ENCODE results near the gene KIF5A. TPM values are rescaled to one million over a fixed set of nuclear protein-coding genes. Genes with fewer than 3 reads are reported as not detected.

KIF5A gene
- total and polyA plus RNA-seq, 2 of the 13 experiments (the other 11 are each of a cell fraction or from before 2014, with no cell fraction given): 1.6 to 11.9 TPM

DNA sequence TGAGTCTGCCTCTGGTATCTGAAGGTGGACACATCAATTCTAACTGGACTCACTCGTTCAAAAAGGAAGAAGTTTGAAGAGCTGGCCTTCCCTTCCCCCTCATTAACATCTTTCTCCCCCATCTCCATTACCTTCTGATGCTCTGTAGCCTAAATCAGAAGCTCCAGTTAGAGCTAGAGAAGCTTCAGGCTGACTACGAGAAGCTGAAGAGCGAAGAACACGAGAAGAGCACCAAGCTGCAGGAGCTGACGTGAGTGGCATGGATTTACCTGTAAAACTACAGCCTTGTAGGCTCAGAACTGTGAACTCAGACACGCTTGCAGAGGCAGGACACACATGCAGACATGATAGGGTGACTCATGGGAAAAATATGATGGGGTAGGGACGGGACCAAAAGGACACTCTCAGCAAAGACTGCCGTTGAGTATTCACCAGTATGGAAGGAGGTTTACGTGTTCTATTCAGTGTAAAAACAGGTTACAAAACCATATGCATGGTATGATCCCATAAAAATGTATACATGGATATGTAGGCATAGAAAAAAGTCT, 26.8 kb downstream of the KIF5A start (continued):
- TF ChIP-seq ZBTB25 (CRISPR knock-in tag; IDR thresholded peaks at IDR 0.05) (no peak), SIX1 (CRISPR knock-in tag; IDR thresholded peaks at IDR 0.05; ENCODE audit: borderline replicate concordance) (no peak), HDAC6 (IDR thresholded peaks at IDR 0.05; ENCODE audit: low read depth, low read length) (no peak), FOXC1 (CRISPR knock-in tag; IDR thresholded peaks at IDR 0.05; ENCODE audit: borderline replicate concordance) (no peak), REPIN1 (CRISPR knock-in tag; IDR thresholded peaks at IDR 0.05; ENCODE audit: borderline replicate concordance, low read depth) (no peak), GATA4 (IDR thresholded peaks at IDR 0.05; ENCODE audit: borderline replicate concordance, low read depth) (no peak), HES4 (CRISPR knock-in tag; IDR thresholded peaks at IDR 0.05; ENCODE audit: borderline replicate concordance) (no peak), ZNF317 (CRISPR knock-in tag; IDR thresholded peaks at IDR 0.05) (0 out of 2 replicates have a peak, but pooled peaks have one; percentile 9), ZNF451 (CRISPR knock-in tag; IDR thresholded peaks at IDR 0.05) (no peak), ZNF256 (CRISPR knock-in tag; conservative IDR thresholded peaks at IDR 0.05) (no peak), SMYD3 (CRISPR knock-in tag; IDR thresholded peaks at IDR 0.05) (no peak), ZSCAN29 (CRISPR knock-in tag; conservative IDR thresholded peaks at IDR 0.05) (no peak), HMGA1 (CRISPR knock-in tag; conservative IDR thresholded peaks at IDR 0.05) (no peak), MLX (CRISPR knock-in tag; IDR thresholded peaks at IDR 0.05) (no peak), ZBTB21 (CRISPR knock-in tag; IDR thresholded peaks at IDR 0.05) (no peak), ZNF562 (CRISPR knock-in tag; IDR thresholded peaks at IDR 0.05; ENCODE audit: borderline replicate concordance) (no peak)
- TF ChIP-seq, protein P1, sequence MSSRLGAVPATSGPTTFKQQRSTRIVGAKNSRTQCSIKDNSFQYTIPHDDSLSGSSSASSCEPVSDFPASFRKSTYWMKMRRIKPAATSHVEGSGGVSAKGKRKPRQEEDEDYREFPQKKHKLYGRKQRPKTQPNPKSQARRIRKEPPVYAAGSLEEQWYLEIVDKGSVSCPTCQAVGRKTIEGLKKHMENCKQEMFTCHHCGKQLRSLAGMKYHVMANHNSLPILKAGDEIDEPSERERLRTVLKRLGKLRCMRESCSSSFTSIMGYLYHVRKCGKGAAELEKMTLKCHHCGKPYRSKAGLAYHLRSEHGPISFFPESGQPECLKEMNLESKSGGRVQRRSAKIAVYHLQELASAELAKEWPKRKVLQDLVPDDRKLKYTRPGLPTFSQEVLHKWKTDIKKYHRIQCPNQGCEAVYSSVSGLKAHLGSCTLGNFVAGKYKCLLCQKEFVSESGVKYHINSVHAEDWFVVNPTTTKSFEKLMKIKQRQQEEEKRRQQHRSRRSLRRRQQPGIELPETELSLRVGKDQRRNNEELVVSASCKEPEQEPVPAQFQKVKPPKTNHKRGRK (CRISPR knock-in tag; IDR thresholded peaks at IDR 0.05): no peak
- TF ChIP-seq, protein P2, sequence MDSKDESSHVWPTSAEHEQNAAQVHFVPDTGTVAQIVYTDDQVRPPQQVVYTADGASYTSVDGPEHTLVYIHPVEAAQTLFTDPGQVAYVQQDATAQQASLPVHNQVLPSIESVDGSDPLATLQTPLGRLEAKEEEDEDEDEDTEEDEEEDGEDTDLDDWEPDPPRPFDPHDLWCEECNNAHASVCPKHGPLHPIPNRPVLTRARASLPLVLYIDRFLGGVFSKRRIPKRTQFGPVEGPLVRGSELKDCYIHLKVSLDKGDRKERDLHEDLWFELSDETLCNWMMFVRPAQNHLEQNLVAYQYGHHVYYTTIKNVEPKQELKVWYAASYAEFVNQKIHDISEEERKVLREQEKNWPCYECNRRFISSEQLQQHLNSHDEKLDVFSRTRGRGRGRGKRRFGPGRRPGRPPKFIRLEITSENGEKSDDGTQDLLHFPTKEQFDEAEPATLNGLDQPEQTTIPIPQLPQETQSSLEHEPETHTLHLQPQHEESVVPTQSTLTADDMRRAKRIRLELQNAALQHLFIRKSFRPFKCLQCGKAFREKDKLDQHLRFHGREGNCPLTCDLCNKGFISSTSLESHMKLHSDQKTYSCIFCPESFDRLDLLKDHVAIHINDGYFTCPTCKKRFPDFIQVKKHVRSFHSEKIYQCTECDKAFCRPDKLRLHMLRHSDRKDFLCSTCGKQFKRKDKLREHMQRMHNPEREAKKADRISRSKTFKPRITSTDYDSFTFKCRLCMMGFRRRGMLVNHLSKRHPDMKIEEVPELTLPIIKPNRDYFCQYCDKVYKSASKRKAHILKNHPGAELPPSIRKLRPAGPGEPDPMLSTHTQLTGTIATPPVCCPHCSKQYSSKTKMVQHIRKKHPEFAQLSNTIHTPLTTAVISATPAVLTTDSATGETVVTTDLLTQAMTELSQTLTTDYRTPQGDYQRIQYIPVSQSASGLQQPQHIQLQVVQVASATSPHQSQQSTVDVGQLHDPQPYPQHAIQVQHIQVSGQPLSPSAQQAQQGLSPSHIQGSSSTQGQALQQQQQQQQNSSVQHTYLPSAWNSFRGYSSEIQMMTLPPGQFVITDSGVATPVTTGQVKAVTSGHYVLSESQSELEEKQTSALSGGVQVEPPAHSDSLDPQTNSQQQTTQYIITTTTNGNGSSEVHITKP (CRISPR knock-in tag; IDR thresholded peaks at IDR 0.05; ENCODE audit: low read depth): peak; percentile 31; the same call in 1 of the 2 replicates
- TF ChIP-seq, protein P3, sequence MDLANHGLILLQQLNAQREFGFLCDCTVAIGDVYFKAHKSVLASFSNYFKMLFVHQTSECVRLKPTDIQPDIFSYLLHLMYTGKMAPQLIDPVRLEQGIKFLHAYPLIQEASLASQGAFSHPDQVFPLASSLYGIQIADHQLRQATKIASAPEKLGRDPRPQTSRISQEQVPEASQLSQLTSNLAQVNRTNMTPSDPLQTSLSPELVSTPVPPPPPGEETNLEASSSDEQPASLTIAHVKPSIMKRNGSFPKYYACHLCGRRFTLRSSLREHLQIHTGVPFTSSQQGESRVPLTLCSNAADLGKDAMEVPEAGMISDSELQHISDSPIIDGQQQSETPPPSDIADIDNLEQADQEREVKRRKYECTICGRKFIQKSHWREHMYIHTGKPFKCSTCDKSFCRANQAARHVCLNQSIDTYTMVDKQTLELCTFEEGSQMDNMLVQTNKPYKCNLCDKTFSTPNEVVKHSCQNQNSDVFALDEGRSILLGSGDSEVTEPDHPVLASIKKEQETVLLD (CRISPR knock-in tag; IDR thresholded peaks at IDR 0.05; ENCODE audit: low read depth): no peak
- TF ChIP-seq, protein P4, sequence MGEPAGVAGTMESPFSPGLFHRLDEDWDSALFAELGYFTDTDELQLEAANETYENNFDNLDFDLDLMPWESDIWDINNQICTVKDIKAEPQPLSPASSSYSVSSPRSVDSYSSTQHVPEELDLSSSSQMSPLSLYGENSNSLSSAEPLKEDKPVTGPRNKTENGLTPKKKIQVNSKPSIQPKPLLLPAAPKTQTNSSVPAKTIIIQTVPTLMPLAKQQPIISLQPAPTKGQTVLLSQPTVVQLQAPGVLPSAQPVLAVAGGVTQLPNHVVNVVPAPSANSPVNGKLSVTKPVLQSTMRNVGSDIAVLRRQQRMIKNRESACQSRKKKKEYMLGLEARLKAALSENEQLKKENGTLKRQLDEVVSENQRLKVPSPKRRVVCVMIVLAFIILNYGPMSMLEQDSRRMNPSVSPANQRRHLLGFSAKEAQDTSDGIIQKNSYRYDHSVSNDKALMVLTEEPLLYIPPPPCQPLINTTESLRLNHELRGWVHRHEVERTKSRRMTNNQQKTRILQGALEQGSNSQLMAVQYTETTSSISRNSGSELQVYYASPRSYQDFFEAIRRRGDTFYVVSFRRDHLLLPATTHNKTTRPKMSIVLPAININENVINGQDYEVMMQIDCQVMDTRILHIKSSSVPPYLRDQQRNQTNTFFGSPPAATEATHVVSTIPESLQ (CRISPR knock-in tag; conservative IDR thresholded peaks at IDR 0.05): no peak
